Body of pancreas (tissue), 4 donors: ENCODE data around the gene FADS6.

Experiments used
- CTCF ChIP-seq, 7 experiments: fragments of 450-650 bp in 4 of 7; fragments of 200-600 bp in 3 of 7; sonication (generic) in 3 of 7; IDR thresholded peaks; one replicate each; pipeline ENCODE4 v1.5.1; 2016 to 2019; ENCODE audit warnings: antibody characterized with exemption in 7 of 7
- POLR2A ChIP-seq, 3 donors: fragments of 450-650 bp; IDR thresholded peaks; one replicate each; pipeline ENCODE4 v1.6.1; 2016; ENCODE audit warnings: antibody characterized with exemption in 3 of 3, mild to moderate bottlenecking in 2 of 3

- TF ChIP-seq CTCF (IDR thresholded peaks at IDR 0.05) (no peak), POLR2A (IDR thresholded peaks at IDR 0.05) (no peak)
These were observed 17.3 kb downstream of the FADS6 start for GRCh38 chr17:74875977-74876593.
